NCI-H2196 treated with DMSO at 0.1 percent for 48 hours (cell line): ENCODE results near the gene LDLR.
"Not testable (repeated sequence)": the region's sequence is repeated elsewhere in the genome, so short reads cannot be mapped to it uniquely, and the experiment has no call there.

Source experiments
- DNase-seq: peaks from one replicate; lab custom pipeline; 2025; ENCODE audit not compliant: unreplicated experiment; lab: John Stamatoyannopoulos, UW

LDLR gene

DNA sequence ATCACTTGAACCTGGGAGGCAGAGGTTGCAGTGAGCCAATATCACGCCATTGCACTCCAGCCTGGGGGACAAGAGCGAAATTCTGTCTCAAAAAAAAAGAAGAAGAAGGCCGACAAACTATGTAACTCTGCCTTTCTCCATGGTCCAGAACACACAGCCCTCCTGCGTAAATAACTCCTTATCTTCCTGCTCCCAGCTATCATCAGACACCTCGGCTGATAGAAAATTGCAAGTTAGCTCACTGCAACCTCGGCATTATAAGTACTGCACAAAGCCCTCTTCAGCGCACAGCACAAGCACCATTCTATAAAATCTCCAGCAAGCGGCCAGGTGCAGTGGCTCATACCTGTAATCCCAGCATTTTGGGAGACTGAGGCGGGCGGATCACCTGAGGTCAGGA lies 14.4 kb downstream of the LDLR start:
- DNase-seq: not testable (repeated sequence)

DNA sequence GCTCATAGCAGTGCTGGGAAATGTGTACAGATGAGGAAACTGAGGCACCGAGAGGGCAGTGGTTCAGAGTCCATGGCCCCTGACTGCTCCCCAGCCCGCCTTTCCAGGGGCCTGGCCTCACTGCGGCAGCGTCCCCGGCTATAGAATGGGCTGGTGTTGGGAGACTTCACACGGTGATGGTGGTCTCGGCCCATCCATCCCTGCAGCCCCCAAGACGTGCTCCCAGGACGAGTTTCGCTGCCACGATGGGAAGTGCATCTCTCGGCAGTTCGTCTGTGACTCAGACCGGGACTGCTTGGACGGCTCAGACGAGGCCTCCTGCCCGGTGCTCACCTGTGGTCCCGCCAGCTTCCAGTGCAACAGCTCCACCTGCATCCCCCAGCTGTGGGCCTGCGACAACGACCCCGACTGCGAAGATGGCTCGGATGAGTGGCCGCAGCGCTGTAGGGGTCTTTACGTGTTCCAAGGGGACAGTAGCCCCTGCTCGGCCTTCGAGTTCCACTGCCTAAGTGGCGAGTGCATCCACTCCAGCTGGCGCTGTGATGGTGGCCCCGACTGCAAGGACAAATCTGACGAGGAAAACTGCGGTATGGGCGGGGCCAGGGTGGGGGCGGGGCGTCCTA lies 15.9 kb downstream of the LDLR start:
- DNase-seq: no peak

DNA sequence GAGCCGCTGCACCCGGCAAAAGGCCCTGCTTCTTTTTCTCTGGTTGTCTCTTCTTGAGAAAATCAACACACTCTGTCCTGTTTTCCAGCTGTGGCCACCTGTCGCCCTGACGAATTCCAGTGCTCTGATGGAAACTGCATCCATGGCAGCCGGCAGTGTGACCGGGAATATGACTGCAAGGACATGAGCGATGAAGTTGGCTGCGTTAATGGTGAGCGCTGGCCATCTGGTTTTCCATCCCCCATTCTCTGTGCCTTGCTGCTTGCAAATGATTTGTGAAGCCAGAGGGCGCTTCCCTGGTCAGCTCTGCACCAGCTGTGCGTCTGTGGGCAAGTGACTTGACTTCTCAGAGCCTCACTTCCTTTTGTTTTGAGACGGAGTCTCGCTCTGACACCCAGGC lies 17.2 kb downstream of the LDLR start:
- DNase-seq: no peak

DNA sequence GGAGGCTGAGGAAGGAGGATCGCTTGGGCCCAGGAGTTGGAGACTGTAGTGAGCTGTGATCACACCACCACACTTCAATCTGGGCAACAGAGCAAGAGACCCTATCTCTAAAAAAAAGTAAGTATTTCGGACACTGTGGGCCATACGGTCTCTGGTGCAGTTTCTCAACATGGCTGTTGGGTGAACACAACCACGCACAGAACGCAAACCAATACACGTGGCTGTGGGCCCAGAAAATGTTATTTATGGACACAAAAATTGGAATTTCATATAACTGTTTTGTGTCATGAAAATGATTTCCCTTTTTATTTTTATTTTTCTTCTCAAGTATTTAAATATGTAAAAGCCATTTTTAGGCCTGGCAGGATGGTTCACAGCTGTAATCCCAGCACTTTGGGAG lies 19.5 kb downstream of the LDLR start:
- no peak for DNase-seq

DNA sequence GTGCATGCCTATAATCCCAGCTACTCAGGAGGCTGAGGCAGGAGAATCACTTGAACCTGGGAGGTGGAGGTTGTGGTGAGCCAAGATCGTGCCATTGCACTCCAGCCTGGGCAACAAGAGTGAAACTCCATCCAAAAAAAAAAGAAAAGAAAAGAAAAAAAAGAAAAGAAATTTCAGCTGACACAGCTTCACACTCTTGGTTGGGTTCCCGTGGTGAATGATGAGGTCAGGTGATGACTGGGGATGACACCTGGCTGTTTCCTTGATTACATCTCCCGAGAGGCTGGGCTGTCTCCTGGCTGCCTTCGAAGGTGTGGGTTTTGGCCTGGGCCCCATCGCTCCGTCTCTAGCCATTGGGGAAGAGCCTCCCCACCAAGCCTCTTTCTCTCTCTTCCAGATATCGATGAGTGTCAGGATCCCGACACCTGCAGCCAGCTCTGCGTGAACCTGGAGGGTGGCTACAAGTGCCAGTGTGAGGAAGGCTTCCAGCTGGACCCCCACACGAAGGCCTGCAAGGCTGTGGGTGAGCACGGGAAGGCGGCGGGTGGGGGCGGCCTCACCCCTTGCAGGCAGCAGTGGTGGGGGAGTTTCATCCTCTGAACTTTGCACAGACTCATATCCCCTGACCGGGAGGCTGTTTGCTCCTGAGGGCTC lies 22.0 kb downstream of the LDLR start:
- DNase-seq: no peak

DNA sequence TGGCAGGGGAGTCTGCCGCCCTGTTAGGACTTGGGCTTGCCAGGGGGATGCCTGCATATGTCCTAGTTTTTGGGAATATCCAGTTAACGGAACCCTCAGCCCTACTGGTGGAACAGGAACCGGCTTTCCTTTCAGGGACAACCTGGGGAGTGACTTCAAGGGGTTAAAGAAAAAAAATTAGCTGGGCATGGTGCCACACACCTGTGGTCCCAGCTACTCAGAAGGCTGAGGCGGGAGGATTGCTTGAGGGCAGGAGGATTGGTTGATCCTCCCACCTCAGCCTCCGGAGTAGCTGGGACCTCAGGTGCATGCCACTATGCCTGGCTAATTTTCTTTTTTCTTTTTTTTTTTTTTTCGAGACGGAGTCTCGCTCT lies 22.5 kb downstream of the LDLR start:
- DNase-seq: no peak

DNA sequence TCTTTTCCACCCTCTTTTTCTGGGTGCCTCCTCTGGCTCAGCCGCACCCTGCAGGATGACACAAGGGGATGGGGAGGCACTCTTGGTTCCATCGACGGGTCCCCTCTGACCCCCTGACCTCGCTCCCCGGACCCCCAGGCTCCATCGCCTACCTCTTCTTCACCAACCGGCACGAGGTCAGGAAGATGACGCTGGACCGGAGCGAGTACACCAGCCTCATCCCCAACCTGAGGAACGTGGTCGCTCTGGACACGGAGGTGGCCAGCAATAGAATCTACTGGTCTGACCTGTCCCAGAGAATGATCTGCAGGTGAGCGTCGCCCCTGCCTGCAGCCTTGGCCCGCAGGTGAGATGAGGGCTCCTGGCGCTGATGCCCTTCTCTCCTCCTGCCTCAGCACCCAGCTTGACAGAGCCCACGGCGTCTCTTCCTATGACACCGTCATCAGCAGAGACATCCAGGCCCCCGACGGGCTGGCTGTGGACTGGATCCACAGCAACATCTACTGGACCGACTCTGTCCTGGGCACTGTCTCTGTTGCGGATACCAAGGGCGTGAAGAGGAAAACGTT lies 24.0 kb downstream of the LDLR start:
- no peak for DNase-seq

DNA sequence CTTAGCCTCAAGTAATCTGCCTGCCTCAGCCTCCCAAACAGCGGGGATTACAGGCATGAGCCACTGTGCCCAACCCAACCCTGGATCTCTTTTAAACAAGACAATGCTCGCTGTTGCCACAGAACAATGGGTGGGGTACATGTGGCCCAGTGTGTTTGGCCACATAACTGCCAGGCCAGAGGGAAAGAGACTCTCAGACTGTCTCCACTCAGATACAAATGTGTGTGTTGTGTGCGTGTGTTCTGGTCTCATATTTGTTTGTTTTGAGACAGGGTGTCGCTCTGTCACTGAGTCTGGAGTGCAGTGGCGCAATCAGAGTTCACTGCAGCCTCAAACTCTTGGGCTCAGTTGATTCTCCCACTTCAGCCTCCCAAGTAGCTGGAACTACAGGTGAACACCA lies 25.8 kb downstream of the LDLR start:
- no peak for DNase-seq

DNA sequence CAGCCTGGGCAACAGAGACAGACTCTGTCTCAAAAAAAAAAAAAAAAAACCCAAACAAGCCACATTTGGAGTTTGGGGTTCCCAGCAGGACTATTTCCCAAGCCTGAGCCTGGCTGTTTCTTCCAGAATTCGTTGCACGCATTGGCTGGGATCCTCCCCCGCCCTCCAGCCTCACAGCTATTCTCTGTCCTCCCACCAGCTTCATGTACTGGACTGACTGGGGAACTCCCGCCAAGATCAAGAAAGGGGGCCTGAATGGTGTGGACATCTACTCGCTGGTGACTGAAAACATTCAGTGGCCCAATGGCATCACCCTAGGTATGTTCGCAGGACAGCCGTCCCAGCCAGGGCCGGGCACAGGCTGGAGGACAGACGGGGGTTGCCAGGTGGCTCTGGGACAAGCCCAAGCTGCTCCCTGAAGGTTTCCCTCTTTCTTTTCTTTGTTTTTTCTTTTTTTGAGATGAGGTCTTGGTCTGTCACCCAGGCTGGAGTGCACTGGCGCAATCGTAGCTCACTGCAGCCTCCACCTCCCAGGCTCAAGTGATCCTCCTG lies 26.7 kb downstream of the LDLR start:
- no peak for DNase-seq

DNA sequence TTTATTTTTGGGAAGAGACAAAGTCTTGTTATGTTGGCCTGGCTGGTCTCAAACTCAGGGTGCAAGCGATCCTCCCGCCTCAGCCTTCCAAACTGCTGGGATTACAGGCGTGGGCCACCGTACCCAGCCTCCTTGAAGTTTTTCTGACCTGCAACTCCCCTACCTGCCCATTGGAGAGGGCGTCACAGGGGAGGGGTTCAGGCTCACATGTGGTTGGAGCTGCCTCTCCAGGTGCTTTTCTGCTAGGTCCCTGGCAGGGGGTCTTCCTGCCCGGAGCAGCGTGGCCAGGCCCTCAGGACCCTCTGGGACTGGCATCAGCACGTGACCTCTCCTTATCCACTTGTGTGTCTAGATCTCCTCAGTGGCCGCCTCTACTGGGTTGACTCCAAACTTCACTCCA lies 27.2 kb downstream of the LDLR start:
- no peak for DNase-seq

DNA sequence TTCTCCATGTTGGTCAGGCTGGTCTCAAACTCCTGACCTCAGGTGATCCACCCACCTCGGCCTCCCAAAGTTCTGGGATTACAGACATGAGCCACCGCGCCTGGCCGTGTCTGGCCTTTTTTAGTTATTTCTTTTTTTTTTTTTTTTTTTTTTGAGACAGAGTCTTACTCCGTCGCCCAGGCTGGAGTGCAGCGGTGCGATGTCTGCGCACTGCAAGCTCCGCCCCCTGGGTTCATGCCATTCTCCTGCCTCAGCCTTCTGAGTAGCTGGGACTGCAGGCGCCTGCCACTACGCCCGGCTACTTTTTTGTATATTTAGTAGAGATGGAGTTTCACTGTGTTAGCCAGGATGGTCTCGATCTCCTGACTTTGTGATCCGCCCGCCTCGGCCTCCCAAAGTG lies 32.7 kb downstream of the LDLR start:
- not testable (repeated sequence) for DNase-seq

DNA sequence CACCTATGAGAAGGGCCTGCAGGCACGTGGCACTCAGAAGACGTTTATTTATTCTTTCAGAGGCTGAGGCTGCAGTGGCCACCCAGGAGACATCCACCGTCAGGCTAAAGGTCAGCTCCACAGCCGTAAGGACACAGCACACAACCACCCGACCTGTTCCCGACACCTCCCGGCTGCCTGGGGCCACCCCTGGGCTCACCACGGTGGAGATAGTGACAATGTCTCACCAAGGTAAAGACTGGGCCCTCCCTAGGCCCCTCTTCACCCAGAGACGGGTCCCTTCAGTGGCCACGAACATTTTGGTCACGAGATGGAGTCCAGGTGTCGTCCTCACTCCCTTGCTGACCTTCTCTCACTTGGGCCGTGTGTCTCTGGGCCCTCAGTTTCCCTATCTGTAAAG lies 33.9 kb downstream of the LDLR start:
- no peak for DNase-seq

DNA sequence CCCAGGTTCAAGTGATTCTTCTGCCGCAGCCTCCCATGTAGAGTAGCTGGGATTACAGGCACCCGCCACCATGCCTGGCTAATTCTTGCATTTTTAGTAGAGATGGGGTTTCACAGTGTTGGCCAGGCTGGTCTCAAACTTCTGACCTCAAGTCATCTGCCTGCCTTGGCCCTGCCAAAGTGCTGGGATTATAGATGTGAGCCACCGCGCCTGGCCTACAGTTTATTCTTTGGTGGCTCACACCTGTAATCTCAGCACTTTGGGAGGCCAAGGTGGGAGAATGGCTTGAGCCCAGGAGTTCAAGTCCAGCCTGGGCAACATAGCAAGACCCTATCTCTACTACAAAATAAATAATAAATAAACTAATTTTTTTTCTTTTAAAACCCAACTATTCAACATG lies 34.9 kb downstream of the LDLR start:
- DNase-seq: not testable (repeated sequence)

DNA sequence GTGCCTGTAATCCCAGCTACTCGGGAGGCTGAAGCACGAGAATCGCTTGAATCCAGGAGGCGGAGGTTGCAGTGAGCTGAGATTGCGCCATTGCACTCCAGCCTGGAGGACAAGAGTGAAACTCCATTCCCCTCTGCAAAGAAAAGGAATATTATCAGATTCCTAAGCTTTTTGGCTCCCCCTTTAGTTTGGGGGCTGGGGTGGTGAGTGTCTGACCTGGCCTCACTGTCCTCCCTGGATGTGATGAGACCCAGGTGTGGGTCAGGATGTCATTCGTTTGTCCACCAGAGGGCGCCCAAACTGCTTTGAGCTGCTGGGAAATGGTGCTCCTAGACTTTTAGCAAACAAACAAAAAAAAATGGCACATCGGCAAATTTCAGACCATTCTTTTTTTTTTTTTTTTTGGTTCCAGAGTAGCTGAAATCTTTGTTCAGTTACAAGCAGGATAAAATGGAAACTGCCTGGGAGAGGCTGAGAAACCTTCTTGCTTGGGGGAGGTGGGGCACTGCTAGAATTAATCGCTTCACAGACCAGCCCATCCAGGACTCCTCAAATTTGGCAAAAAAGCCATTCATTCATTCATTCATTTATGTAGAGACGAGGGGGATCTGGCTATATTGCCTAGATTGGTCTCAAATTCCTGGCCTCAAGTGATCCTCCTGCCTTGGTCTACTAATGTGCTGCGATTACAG lies 36.9 kb downstream of the LDLR start:
- DNase-seq: peak; percentile 44

DNA sequence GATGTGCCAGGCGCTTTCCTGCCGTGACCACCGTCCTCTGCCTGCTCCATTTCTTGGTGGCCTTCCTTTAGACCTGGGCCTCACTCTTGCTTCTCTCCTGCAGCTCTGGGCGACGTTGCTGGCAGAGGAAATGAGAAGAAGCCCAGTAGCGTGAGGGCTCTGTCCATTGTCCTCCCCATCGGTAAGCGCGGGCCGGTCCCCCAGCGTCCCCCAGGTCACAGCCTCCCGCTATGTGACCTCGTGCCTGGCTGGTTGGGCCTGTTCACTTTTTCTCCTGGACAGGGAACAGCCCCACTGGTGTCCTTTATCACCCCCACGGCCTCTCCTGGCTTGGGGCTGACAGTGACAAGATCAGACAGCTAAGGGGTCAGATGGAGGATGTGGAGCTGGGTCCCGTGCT lies 38.6 kb downstream of the LDLR start:
- DNase-seq: no peak

DNA sequence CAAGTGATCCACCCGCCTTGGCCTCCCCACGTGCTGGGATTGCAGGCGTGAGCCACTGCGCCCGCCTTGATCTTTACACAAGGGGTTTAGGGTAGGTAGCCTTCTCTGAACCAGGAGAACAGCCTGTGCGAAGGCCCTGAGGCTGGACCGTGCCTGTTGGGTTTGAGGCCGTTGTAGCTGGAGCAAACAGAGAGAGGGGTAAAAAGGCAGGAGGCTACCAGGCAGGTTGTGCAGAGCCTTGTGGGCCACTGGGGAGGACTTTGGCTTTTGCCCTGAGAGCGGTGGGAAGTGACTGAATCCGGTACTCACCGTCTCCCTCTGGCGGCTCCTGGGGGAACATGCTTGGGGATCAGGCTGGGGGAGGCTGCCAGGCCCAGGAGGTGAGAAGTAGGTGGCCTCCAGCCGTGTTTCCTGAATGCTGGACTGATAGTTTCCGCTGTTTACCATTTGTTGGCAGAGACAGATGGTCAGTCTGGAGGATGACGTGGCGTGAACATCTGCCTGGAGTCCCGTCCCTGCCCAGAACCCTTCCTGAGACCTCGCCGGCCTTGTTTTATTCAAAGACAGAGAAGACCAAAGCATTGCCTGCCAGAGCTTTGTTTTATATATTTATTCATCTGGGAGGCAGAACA lies 41.7 kb downstream of the LDLR start:
- peak; percentile 94 for DNase-seq

DNA sequence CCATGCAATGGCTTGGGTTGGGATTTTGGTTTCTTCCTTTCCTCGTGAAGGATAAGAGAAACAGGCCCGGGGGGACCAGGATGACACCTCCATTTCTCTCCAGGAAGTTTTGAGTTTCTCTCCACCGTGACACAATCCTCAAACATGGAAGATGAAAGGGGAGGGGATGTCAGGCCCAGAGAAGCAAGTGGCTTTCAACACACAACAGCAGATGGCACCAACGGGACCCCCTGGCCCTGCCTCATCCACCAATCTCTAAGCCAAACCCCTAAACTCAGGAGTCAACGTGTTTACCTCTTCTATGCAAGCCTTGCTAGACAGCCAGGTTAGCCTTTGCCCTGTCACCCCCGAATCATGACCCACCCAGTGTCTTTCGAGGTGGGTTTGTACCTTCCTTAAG lies 42.2 kb downstream of the LDLR start:
- DNase-seq: no peak

DNA sequence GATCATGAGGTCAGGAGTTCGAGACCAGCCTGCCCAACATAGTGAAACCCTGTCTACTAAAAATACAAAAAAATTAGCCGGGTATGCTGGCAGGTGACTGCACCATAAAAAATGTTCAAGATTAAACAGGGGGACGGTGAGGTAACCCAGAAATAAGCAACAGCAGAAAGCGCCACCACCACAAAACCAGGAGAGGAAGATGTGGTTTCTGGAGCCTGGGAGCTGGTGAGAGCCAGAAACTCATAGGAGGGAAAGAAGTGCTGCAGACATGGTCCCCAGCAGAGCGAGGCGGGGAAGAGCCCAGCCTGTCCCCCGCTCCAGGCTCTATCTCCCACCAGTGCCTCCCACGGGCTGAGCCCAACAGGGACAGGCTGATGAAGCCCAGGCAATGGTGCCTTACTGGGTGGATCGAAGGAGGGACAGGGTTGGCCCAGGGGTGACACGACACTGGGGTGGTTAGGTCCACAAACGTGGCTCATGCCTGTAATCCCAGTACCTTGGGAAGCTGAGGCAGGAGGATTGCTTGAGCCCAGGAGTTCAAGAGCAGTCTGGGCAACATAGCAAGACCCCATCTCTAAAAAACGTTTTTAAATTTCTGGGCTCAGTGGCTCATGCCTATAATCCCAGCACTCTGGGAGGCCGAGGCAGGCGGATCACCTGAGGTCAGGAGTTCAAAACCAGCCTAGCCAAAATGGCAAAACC lies 47.3 kb downstream of the LDLR start:
- no peak for DNase-seq

DNA sequence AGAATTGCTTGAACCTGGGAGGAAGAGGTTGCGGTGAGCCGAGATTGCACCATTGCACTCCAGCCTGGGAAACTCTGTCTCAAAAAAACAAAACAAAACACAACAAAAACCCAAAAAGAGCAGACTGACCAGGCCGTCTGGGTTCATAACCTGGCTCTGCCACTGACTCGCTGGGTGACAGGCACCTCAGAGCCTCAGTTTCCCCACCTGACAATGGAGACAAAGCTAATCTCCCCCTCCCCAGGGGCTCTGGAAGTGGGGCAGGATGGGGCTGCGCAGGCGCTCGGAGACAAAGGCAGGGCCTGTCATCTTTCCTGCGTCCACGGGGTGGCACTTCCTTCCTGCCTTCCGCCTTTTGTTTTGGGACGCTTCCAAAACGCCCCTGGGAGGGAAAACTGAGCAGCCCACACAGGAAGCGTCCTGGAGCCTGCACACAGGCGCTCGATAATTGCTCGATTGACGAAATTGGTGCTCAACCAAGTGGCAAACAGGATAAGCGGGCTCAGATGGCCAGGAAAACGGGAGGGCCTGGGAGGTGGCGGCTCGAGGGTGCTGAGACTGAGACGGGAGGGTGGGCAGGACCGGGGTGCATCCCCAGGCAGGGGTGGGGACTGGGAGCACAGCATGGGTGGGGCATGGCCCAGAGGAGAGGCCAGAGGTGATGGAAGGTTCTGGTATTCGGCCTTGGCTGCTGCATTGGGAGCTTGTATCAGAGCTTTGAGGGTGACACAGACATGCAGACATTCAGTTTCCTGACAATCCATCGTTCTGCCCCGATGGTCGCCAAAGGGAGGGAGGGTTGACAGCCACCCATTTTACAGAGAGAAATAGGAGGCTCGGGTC lies 48.5 kb downstream of the LDLR start:
- peak; percentile 23 for DNase-seq
